Tibial nerve (tissue), 4 donors: Measurements from ENCODE around the gene TMEM161A. TPM values are rescaled to one million over a fixed set of nuclear protein-coding genes. Genes with fewer than 3 reads are reported as not detected.

Source experiments
- DNase-seq, 2 donors: peaks; one replicate each; pipeline ENCODE4 v3.0.0-alpha.2; 2019; ENCODE audit warnings: low spot score in 2 of 2
- H3K27ac ChIP-seq, 4 donors: fragments of 200-600 bp; sonication (generic) in 3 of 4; one replicate each; pipeline ENCODE4 v1.5.1; 2017 to 2019; ENCODE audit warnings: mild to moderate bottlenecking in 1 of 4
- H3K27me3 ChIP-seq, 2 donors: fragments of 200-600 bp; sonication (generic) in 1 of 2; one replicate each; pipeline versions ENCODE4 v1.5.1 to v1.6.0; 2017 to 2019
- H3K36me3 ChIP-seq, 3 donors: fragments of 200-600 bp; sonication (generic); one replicate each; pipeline ENCODE4 v1.5.1; 2018 to 2019
- H3K4me1 ChIP-seq, 4 donors: fragments of 200-600 bp; sonication (generic) in 3 of 4; one replicate each; pipeline ENCODE4 v1.5.1; 2017 to 2019
- H3K4me3 ChIP-seq, 4 donors: fragments of 200-600 bp; sonication (generic) in 3 of 4; one replicate each; pipeline ENCODE4 v1.5.1; 2017 to 2019; ENCODE audit warnings: mild to moderate bottlenecking in 1 of 4, moderate library complexity in 1 of 4
- H3K9me3 ChIP-seq, 4 donors: fragments of 200-600 bp; sonication (generic) in 3 of 4; one replicate each; pipeline ENCODE4 v1.5.1; 2017 to 2019
- CTCF ChIP-seq, 5 experiments: fragments of 200-600 bp in 3 of 5; fragments of 450-650 bp in 2 of 5; sonication (generic) in 3 of 5; IDR thresholded peaks; one replicate each; pipeline ENCODE4 v1.5.1; 2016 to 2019; ENCODE audit warnings: antibody characterized with exemption in 5 of 5, mild to moderate bottlenecking in 3 of 5, moderate library complexity in 2 of 5
- EP300 ChIP-seq, 2 donors: sonication (generic); formaldehyde crosslinking; IDR thresholded peaks; one replicate each; pipeline ENCODE4 v1.6.1; 2017; ENCODE audit warnings: antibody characterized with exemption in 2 of 2, mild to moderate bottlenecking in 1 of 2
- POLR2A ChIP-seq, 2 donors: fragments of 450-650 bp; IDR thresholded peaks; one replicate each; pipeline ENCODE4 v1.6.1; 2017; ENCODE audit warnings: antibody characterized with exemption in 2 of 2, mild to moderate bottlenecking in 2 of 2, moderate library complexity in 2 of 2
- WGBS, 2 donors: methylation state at CpG; one replicate each; pipeline ENCODE4 v1.1.5; 2018; 5-methylcytosine and 5-hydroxymethylcytosine counted together
- total RNA-seq, 4 donors: library from RNA; depleted of rRNA; stranded (reverse); fragments of >200 nt; gene quantifications; one replicate each; pipeline ENCODE4 v1.1.0, GENCODE V29; 2016

TMEM161A gene
- total RNA-seq, 4 donors from 2014 or later, result 24.1 to 32.1 (median 24.8) TPM

- no peak overlapping the region for H3K27ac ChIP-seq
- H3K9me3 ChIP-seq, result no peaks in the 10 kb centered on the region
- no peak for DNase-seq
- 81 to 84% methylated on average over 18 of the region's 18 CpGs for WGBS, 2 donors
- no peak for TF ChIP-seq EP300 (IDR thresholded peaks at IDR 0.05)
- no peak for TF ChIP-seq CTCF (IDR thresholded peaks at IDR 0.05)
- no peak for TF ChIP-seq POLR2A (IDR thresholded peaks at IDR 0.05)
- no peak overlapping the region for H3K4me3 ChIP-seq
- H3K4me1 ChIP-seq, result peaks cover 0 to 20% (median 0%) of the 10 kb centered on the region in 4 donors
- H3K36me3 ChIP-seq, result peaks cover 0 to 69% (median 0%) of the 10 kb centered on the region in 3 donors
- no peaks in the 10 kb centered on the region for H3K27me3 ChIP-seq
Measured at GRCh38 chr19:19098703-19099632, 39.3 kb downstream of the TMEM161A start.

GRCh38 chr19:19098084-19098702 lies 40.1 kb downstream of the TMEM161A start:
- Histone ChIP-seq H3K27me3 (no peaks in the 10 kb centered on the region), H3K36me3 (peaks cover 0 to 69% (median 0%) of the 10 kb centered on the region in 3 donors), H3K9me3 (no peaks in the 10 kb centered on the region), H3K4me3 (no peak overlapping the region), H3K4me1 (peaks cover 0 to 20% (median 0%) of the 10 kb centered on the region in 4 donors), H3K27ac (no peak overlapping the region)
- no peak for DNase-seq
- TF ChIP-seq POLR2A (IDR thresholded peaks at IDR 0.05) (no peak), EP300 (IDR thresholded peaks at IDR 0.05) (no peak), CTCF (IDR thresholded peaks at IDR 0.05) (no peak)
- 81 to 84% methylated on average over 9 of the region's 9 CpGs for WGBS, 2 donors

GRCh38 chr19:19096641-19097627 lies 41.3 kb downstream of the TMEM161A start:
- peaks cover 0 to 57% (median 0%) of the 10 kb centered on the region in 3 donors for H3K36me3 ChIP-seq

GRCh38 chr19:19095691-19096090 lies 42.6 kb downstream of the TMEM161A start:
- Histone ChIP-seq H3K27ac (no peak overlapping the region), H3K9me3 (no peaks in the 10 kb centered on the region), H3K4me3 (no peak overlapping the region), H3K4me1 (peaks cover 0 to 22% (median 0%) of the 10 kb centered on the region in 4 donors), H3K36me3 (peaks cover 0 to 44% (median 0%) of the 10 kb centered on the region in 3 donors), H3K27me3 (no peaks in the 10 kb centered on the region)
- TF ChIP-seq CTCF (IDR thresholded peaks at IDR 0.05), result no peak
- TF ChIP-seq POLR2A (IDR thresholded peaks at IDR 0.05), result no peak
- no peak for TF ChIP-seq EP300 (IDR thresholded peaks at IDR 0.05)
- 45 to 49% methylated on average over 11 of the region's 11 CpGs for WGBS, 2 donors
- DNase-seq, result no peak

More at GRCh38 chr19:19096641-19097627, 41.3 kb downstream of the TMEM161A start:
- Histone ChIP-seq H3K27ac (no peak overlapping the region), H3K27me3 (no peaks in the 10 kb centered on the region), H3K4me1 (peaks cover 0 to 20% (median 0%) of the 10 kb centered on the region in 4 donors), H3K4me3 (no peak overlapping the region), H3K9me3 (no peaks in the 10 kb centered on the region)
- WGBS, 2 donors, result 90 to 95% methylated on average over 21 to 24 of the region's 24 CpGs
- TF ChIP-seq EP300 (IDR thresholded peaks at IDR 0.05) (no peak), CTCF (IDR thresholded peaks at IDR 0.05) (no peak), POLR2A (IDR thresholded peaks at IDR 0.05) (no peak)
- DNase-seq, result no peak
